ENCODE results near the gene EIF6.

DNA sequence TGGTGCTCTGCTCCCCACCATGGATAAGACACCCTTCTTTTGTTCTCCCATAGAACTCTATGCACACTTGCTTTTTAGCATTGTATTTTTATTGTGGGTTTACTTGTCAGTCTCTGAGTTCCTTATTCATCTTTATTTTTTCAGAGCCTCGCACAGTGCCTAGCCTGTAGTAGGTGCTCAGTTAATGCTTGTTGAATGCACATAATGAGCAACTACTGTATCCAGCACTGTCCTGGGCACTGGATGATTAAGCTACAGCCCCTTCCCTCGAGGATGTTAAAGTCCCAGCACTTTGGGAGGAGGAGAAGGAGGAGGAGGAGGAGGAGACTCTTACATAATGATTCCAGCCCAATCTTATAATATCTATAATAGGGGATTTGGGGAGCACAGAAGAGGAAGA lies 41.3 kb downstream of the EIF6 start:
- TF ChIP-seq CTCF (IDR thresholded peaks at IDR 0.05 in 4 of 5, conservative IDR thresholded peaks at IDR 0.05 in 1 of 5) (no peak), POLR2A (IDR thresholded peaks at IDR 0.05) (no peak)
